Lower leg skin (tissue), 3 donors: ENCODE data around the gene TTC22.

Experiments used
- POLR2A ChIP-seq, 2 donors: fragments of 450-650 bp; IDR thresholded peaks; one replicate each; pipeline ENCODE4 v1.6.1; 2016 to 2017; ENCODE audit warnings: antibody characterized with exemption in 2 of 2, mild to moderate bottlenecking in 1 of 2, moderate library complexity in 1 of 2
- TF ChIP-seq, protein P1 (sequence below), 3 donors: fragments of 450-650 bp; IDR thresholded peaks; one replicate each; pipeline ENCODE4 v1.5.1; 2016; ENCODE audit warnings: antibody characterized with exemption in 3 of 3, mild to moderate bottlenecking in 3 of 3, moderate library complexity in 2 of 3

DNA sequence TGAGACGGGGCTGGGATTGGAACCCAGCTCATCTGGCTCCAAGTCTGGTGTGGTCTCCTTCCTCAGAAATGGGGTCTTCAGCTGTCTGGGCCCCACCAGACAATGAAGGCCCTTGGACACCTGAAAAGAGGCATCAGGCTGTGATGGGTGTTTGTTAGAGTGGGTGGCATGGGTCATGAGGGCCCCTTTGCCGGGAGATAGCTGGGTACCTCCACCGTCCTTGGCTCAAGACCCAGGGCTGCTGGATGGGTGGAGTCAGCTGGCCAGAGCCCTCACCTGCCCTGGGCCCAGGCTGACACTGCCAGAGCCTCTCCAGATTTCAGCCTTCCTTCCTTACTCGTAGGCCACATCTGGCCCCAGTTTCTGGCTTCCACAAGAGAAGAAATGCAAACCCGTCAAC, 13.4 kb upstream of the TTC22 start:
- TF ChIP-seq, protein P1, sequence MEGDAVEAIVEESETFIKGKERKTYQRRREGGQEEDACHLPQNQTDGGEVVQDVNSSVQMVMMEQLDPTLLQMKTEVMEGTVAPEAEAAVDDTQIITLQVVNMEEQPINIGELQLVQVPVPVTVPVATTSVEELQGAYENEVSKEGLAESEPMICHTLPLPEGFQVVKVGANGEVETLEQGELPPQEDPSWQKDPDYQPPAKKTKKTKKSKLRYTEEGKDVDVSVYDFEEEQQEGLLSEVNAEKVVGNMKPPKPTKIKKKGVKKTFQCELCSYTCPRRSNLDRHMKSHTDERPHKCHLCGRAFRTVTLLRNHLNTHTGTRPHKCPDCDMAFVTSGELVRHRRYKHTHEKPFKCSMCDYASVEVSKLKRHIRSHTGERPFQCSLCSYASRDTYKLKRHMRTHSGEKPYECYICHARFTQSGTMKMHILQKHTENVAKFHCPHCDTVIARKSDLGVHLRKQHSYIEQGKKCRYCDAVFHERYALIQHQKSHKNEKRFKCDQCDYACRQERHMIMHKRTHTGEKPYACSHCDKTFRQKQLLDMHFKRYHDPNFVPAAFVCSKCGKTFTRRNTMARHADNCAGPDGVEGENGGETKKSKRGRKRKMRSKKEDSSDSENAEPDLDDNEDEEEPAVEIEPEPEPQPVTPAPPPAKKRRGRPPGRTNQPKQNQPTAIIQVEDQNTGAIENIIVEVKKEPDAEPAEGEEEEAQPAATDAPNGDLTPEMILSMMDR (IDR thresholded peaks at IDR 0.05) = no peak
- TF ChIP-seq POLR2A (IDR thresholded peaks at IDR 0.05) = no peak
